Esophagus (tissue), 2 donors: ENCODE measurements around the gene CEACAM16. TPM values are rescaled to one million over a fixed set of nuclear protein-coding genes. Genes with fewer than 3 reads are reported as not detected.
"Not testable (repeated sequence)": the region's sequence is repeated elsewhere in the genome, so short reads cannot be mapped to it uniquely, and the experiment has no call there.

Experiments
- H3K27ac ChIP-seq, 2 donors: one replicate each; pipeline ENCODE4 v1.5.1; 2013; ENCODE audit warnings: low read depth in 2 of 2, mild to moderate bottlenecking in 2 of 2, inconsistent platforms in 1 of 2, low read length in 1 of 2, moderate library complexity in 1 of 2
- H3K27me3 ChIP-seq, 2 donors: one replicate each; pipeline ENCODE4 v1.6.1; 2013; ENCODE audit warnings: low read length in 2 of 2, control low read depth in 1 of 2, mild to moderate bottlenecking in 1 of 2; ENCODE audit not compliant: insufficient read depth in 2 of 2, control insufficient read depth in 1 of 2
- H3K36me3 ChIP-seq, 2 donors: one replicate each; pipeline ENCODE4 v1.6.1; 2013; ENCODE audit warnings: low read length in 1 of 2; ENCODE audit not compliant: control insufficient read depth in 2 of 2, insufficient read depth in 2 of 2
- H3K4me1 ChIP-seq, 2 donors: one replicate each; pipeline ENCODE4 v1.6.1; 2013; ENCODE audit warnings: low read length in 1 of 2; ENCODE audit not compliant: control insufficient read depth in 2 of 2, insufficient read depth in 2 of 2
- H3K4me3 ChIP-seq, 2 donors: one replicate each; pipeline ENCODE4 v1.5.1; 2013; ENCODE audit warnings: low read length in 2 of 2, mild to moderate bottlenecking in 2 of 2, low read depth in 1 of 2, moderate library complexity in 1 of 2
- H3K9me3 ChIP-seq, 2 donors: one replicate each; pipeline ENCODE4 v1.6.1; 2013; ENCODE audit warnings: mild to moderate bottlenecking in 2 of 2, low read depth in 1 of 2, low read length in 1 of 2, moderate library complexity in 1 of 2; ENCODE audit not compliant: control insufficient read depth in 2 of 2, insufficient read depth in 1 of 2
- WGBS, 2 donors: extraction: QIAGEN DNeasy Blood & Tissue Kit; methylation state at CpG; one replicate each; pipeline ENCODE4 v1.1.7; 2013; 5-methylcytosine and 5-hydroxymethylcytosine counted together
- polyA plus RNA-seq, 2 donors: library from polyadenylated mRNA; stranded (reverse); fragments of 200-250 nt; gene quantifications; one replicate each; pipeline ENCODE4 v1.2.3, GENCODE V29; 2013
- donor health status: healthy with polysubstance abuse.
- donor health status: Bipolar disorder and iron deficiency.

CEACAM16 gene
- polyA plus RNA-seq, 2 donors = 0.16 TPM; not detected in 1

- Histone ChIP-seq H3K27me3 (no peaks in the 10 kb centered on the region), H3K9me3 (no peaks in the 10 kb centered on the region), H3K27ac (no peak overlapping the region), H3K36me3 (peaks cover 15 to 16% of the 10 kb centered on the region in 2 donors), H3K4me3 (no peak overlapping the region), H3K4me1 (peaks cover 2 to 5% of the 10 kb centered on the region in 2 donors)
- WGBS, 2 donors = 58 to 74% methylated on average over 7 of the region's 7 CpGs
Measured at GRCh38 chr19:44662691-44663385, 36.1 kb upstream of the CEACAM16 start.

- no peak overlapping the region for H3K27ac ChIP-seq
- 95 to 97% methylated on average over 5 of the region's 5 CpGs for WGBS, 2 donors
- H3K9me3 ChIP-seq = no peaks in the 10 kb centered on the region
- H3K27me3 ChIP-seq = no peaks in the 10 kb centered on the region
- H3K36me3 ChIP-seq = peaks cover 6 to 15% of the 10 kb centered on the region in 2 donors
- peaks cover 2 to 5% of the 10 kb centered on the region in 2 donors for H3K4me1 ChIP-seq
- no peak overlapping the region for H3K4me3 ChIP-seq
Measured at GRCh38 chr19:44663996-44664395, 35.0 kb upstream of the CEACAM16 start.

- peaks cover 2 to 5% of the 10 kb centered on the region in 2 donors for H3K4me1 ChIP-seq
- H3K9me3 ChIP-seq = no peaks in the 10 kb centered on the region
- peak overlapping the region in 1 of 2 donors; percentile 6 for H3K27ac ChIP-seq
- H3K4me3 ChIP-seq = no peak overlapping the region
- peaks cover 4 to 10% of the 10 kb centered on the region in 2 donors for H3K36me3 ChIP-seq
- 87 to 93% methylated on average over 10 of the region's 10 CpGs for WGBS, 2 donors
- H3K27me3 ChIP-seq = no peaks in the 10 kb centered on the region
Measured at GRCh38 chr19:44664976-44665375, 34.0 kb upstream of the CEACAM16 start.

GRCh38 chr19:44666852-44667556 lies 31.9 kb upstream of the CEACAM16 start:
- WGBS, 2 donors = 78 to 84% methylated on average over 7 of the region's 7 CpGs
- Histone ChIP-seq H3K27me3 (no peaks in the 10 kb centered on the region), H3K4me1 (peaks cover 2 to 5% of the 10 kb centered on the region in 2 donors), H3K9me3 (no peaks in the 10 kb centered on the region), H3K27ac (peak overlapping the region in 1 of 2 donors; percentile 67), H3K36me3 (peaks cover 0 to 6% of the 10 kb centered on the region in 2 donors), H3K4me3 (no peak overlapping the region)

- WGBS, 2 donors = 82 to 91% methylated on average over 2 of the region's 2 CpGs
Measured at GRCh38 chr19:44668985-44669764, 29.8 kb upstream of the CEACAM16 start.

GRCh38 chr19:44670027-44670426 lies 28.9 kb upstream of the CEACAM16 start:
- not testable (repeated sequence) for H3K4me1 ChIP-seq, H3K27ac ChIP-seq, H3K27me3 ChIP-seq, H3K36me3 ChIP-seq, H3K9me3 ChIP-seq, H3K4me3 ChIP-seq
- WGBS, 2 donors = 94 to 98% methylated on average over 2 of the region's 2 CpGs

More at GRCh38 chr19:44668985-44669764, 29.8 kb upstream of the CEACAM16 start:
- Histone ChIP-seq H3K4me3 (no peak overlapping the region), H3K9me3 (no peaks in the 10 kb centered on the region), H3K27me3 (no peaks in the 10 kb centered on the region), H3K36me3 (no peaks in the 10 kb centered on the region), H3K4me1 (peaks cover 2 to 5% of the 10 kb centered on the region in 2 donors), H3K27ac (no peak overlapping the region)

GRCh38 chr19:44671400-44671799 lies 27.6 kb upstream of the CEACAM16 start, which contains the start of gene CEACAM19:
Gene CEACAM19 (plus strand): TSS chr19:44671482. CDS start chr19:44671932, 450 bp downstream.
- no peaks in the 10 kb centered on the region for H3K36me3 ChIP-seq
- H3K27me3 ChIP-seq = no peaks in the 10 kb centered on the region
- peaks cover 0 to 5% of the 10 kb centered on the region in 2 donors for H3K4me1 ChIP-seq
- 52 to 63% methylated on average over 2 of the region's 2 CpGs for WGBS, 2 donors
- no peak within 1 kb of the TSS for H3K4me3 ChIP-seq
- peak within 1 kb of the TSS in 1 of 2 donors; percentile 58 for H3K27ac ChIP-seq
- no peaks in the 10 kb centered on the region for H3K9me3 ChIP-seq

- H3K27me3 ChIP-seq = no peaks in the 10 kb centered on the region
- peaks cover 0 to 2% of the 10 kb centered on the region in 2 donors for H3K9me3 ChIP-seq
- 69 to 78% methylated on average over 1 of the region's 1 CpG for WGBS, 2 donors
- no peaks in the 10 kb centered on the region for H3K4me1 ChIP-seq
- H3K27ac ChIP-seq = no peak overlapping the region
- no peak overlapping the region for H3K4me3 ChIP-seq
- no peaks in the 10 kb centered on the region for H3K36me3 ChIP-seq
Measured at GRCh38 chr19:44672226-44672625, 26.7 kb upstream of the CEACAM16 start.

- H3K4me3 ChIP-seq = no peak overlapping the region
- 88 to 94% methylated on average over 4 of the region's 4 CpGs for WGBS, 2 donors
- peaks cover 0 to 2% of the 10 kb centered on the region in 2 donors for H3K9me3 ChIP-seq
- no peaks in the 10 kb centered on the region for H3K27me3 ChIP-seq
- no peak overlapping the region for H3K27ac ChIP-seq
- no peaks in the 10 kb centered on the region for H3K36me3 ChIP-seq
- H3K4me1 ChIP-seq = no peaks in the 10 kb centered on the region
Measured at GRCh38 chr19:44673510-44673909, 25.4 kb upstream of the CEACAM16 start.
